K562 (cell line): ENCODE measurements around the gene CNRIP1. TPM values are rescaled to one million over a fixed set of nuclear protein-coding genes. Genes with fewer than 3 reads are reported as not detected.
A peak's percentile ranks its signal among the peaks of the same experiment; 100 is the strongest.

Source experiments
- ARID1B ChIP-seq: fragments of 450-650 bp; IDR thresholded peaks from 2 replicates; pipeline ENCODE4 v1.6.1; 2016; ENCODE audit warnings: antibody characterized with exemption, mild to moderate bottlenecking, inconsistent platforms
- CBX5 ChIP-seq: IDR thresholded peaks from 2 replicates; pipeline ENCODE4 v1.6.1; 2014; ENCODE audit warnings: low read depth, borderline replicate concordance
- CC2D1A ChIP-seq: fragments of 450-650 bp; IDR thresholded peaks from 2 replicates; pipeline ENCODE4 v1.6.1; 2017; ENCODE audit warnings: mild to moderate bottlenecking
- EHMT2 ChIP-seq: fragments of 450-650 bp; IDR thresholded peaks from 2 replicates; pipeline ENCODE4 v1.6.1; 2018; ENCODE audit warnings: antibody characterized with exemption
- FIP1L1 ChIP-seq: fragments of 200-400 bp; formaldehyde crosslinking; IDR thresholded peaks from 2 replicates; pipeline ENCODE4 v1.6.1; 2018; ENCODE audit warnings: mild to moderate bottlenecking, low read depth, low read length; ENCODE audit not compliant: poor library complexity, severe bottlenecking
- HCFC1 ChIP-seq: IDR thresholded peaks from 2 replicates; pipeline ENCODE4 v1.6.1; 2012; ENCODE audit warnings: low read depth, low read length, improper control_type of control experiment
- HIVEP1 ChIP-seq: fragments of 250-450 bp; sonication (Bioruptor Pico); IDR thresholded peaks from 2 replicates; pipeline ENCODE4 v1.4.0; 2020; ENCODE audit warnings: mild to moderate bottlenecking
- KLF13 ChIP-seq: fragments of 450-650 bp; IDR thresholded peaks from 2 replicates; pipeline ENCODE4 v1.6.1; 2016; ENCODE audit warnings: missing genetic modification characterization, low read depth, mild to moderate bottlenecking, missing compliant biosample characterization, moderate library complexity, borderline replicate concordance
- LCOR ChIP-seq: sonication (generic); formaldehyde crosslinking; IDR thresholded peaks from 2 replicates; pipeline ENCODE4 v1.8.0; 2022; ENCODE audit warnings: mild to moderate bottlenecking, missing genetic modification reagents
- MYC ChIP-seq, 2 experiments: fragments of 250-450 bp in 1 of 2; sonication (Bioruptor Pico) in 1 of 2; IDR thresholded peaks; 2 replicates each; pipeline versions ENCODE4 v1.5.1 to v1.6.1; 2012 to 2021; ENCODE audit warnings: low read depth in 2 of 2, borderline replicate concordance in 1 of 2, improper control_type of control experiment in 1 of 2, low read length in 1 of 2, mild to moderate bottlenecking in 1 of 2, moderate library complexity in 1 of 2
- TARDBP ChIP-seq: fragments of 450-650 bp; IDR thresholded peaks from 2 replicates; pipeline ENCODE4 v1.6.1; 2016
- TEAD1 ChIP-seq, 2 experiments: fragments of 450-650 bp in 1 of 2; sonication (generic) in 1 of 2; formaldehyde crosslinking; IDR thresholded peaks; 2 replicates each; pipeline versions ENCODE4 v1.4.0 to v1.8.0; 2020 to 2022; ENCODE audit warnings: mild to moderate bottlenecking in 2 of 2, missing genetic modification reagents in 1 of 2
- ZEB2 ChIP-seq: fragments of 450-650 bp; IDR thresholded peaks from 2 replicates; pipeline ENCODE4 v1.6.1; 2016
- ZNF583 ChIP-seq: fragments of 250-450 bp; sonication (Bioruptor Pico); IDR thresholded peaks from 2 replicates; pipeline ENCODE4 v1.4.0; 2020
- ZNF766 ChIP-seq: fragments of 200-800 bp; sonication (Bioruptor generic); conservative IDR thresholded peaks from 2 replicates; pipeline ENCODE4 v1.6.1; 2016; ENCODE audit warnings: missing genetic modification characterization, missing compliant biosample characterization
- ZNF77 ChIP-seq: fragments of 250-450 bp; sonication (Bioruptor Pico); IDR thresholded peaks from 2 replicates; pipeline ENCODE4 v1.5.0; 2020
- polyA plus RNA-seq, 8 experiments: library from polyadenylated mRNA; depleted of rRNA in 4 of 8; stranded (reverse) in 5 of 8; unstranded in 3 of 8; fragments of >200 nt; fragmentation: Nextera tagmentation in 2 of 8; fragmentation: Illumina TruSeq in 1 of 8; extraction: Ambion mirVana in 2 of 8; extraction: Trizol in 1 of 8; gene quantifications; 2 replicates each; pipeline versions ENCODE4 v1.2.1 to v1.2.3, GENCODE V29; 2011 to 2014; ENCODE audit warnings: inconsistent platforms in 1 of 8, missing spikeins in 1 of 8
- total RNA-seq, 7 experiments: library from RNA; depleted of rRNA in 6 of 7; stranded (reverse); fragments of >200 nt in 6 of 7; fragmentation: Illumina TruSeq in 2 of 7; extraction: Trizol in 2 of 7; gene quantifications; 2 replicates each; pipeline versions ENCODE4 v1.2.1 to v1.2.3, GENCODE V29; 2011 to 2021; ENCODE audit warnings: low replicate concordance in 1 of 7
- TF ChIP-seq, protein P1 (sequence below): fragments of 450-650 bp; conservative IDR thresholded peaks from 2 replicates; pipeline ENCODE4 v1.6.1; 2016; ENCODE audit warnings: missing genetic modification characterization, low read depth, mild to moderate bottlenecking, missing compliant biosample characterization, moderate library complexity
- TF ChIP-seq, protein P2 (sequence below): fragments of 450-650 bp; IDR thresholded peaks from 2 replicates; pipeline ENCODE4 v1.6.1; 2018; ENCODE audit not compliant: partially characterized antibody
- TF ChIP-seq, protein P3 (sequence below): sonication (generic); formaldehyde crosslinking; IDR thresholded peaks from 2 replicates; pipeline ENCODE4 v1.8.0; 2022; ENCODE audit warnings: missing genetic modification reagents, mild to moderate bottlenecking, moderate library complexity, borderline replicate concordance

The CNRIP1 gene
- total and polyA plus RNA-seq, 9 of the 15 experiments (the other 6 are each of a cell fraction or from before 2014, with no cell fraction given): 0.59 to 2.1 (median 1.5) TPM

DNA sequence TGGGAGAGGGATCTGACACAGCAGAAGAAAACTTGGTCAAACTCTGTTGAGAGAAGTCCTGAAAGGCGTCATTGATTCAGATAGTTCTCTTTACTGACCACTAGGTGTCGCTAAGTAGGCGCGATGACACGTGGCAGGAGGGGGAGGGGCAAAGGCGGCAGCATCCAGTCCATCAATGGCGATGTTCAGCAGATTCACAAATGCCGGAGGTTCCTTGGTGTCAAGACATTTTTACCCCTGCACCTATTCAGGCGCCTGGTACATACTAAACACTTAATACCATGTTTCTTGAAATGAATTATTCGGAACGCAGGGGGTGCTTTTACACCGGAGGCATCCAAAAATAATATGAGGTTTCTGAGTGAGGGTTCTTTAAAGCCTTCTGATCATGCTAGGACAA is 42.3 kb upstream of the CNRIP1 start (continued):
- TF ChIP-seq, protein P1, sequence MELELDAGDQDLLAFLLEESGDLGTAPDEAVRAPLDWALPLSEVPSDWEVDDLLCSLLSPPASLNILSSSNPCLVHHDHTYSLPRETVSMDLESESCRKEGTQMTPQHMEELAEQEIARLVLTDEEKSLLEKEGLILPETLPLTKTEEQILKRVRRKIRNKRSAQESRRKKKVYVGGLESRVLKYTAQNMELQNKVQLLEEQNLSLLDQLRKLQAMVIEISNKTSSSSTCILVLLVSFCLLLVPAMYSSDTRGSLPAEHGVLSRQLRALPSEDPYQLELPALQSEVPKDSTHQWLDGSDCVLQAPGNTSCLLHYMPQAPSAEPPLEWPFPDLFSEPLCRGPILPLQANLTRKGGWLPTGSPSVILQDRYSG (tag): 0 out of 2 replicates have a peak, but pooled peaks have one; percentile 45
- TF ChIP-seq HCFC1 (peak; percentile 47), LCOR (CRISPR knock-in tag) (peak; percentile 70; the same call in 1 of the 2 replicates), TARDBP (no peak), CC2D1A (peak; percentile 87), HIVEP1 (CRISPR knock-in tag) (0 out of 2 replicates have a peak, but pooled peaks have one; percentile 13), KLF13 (tag) (peak; percentile 62; the same call in 1 of the 2 replicates), ARID1B (peak; percentile 26; the same call in 1 of the 2 replicates), TEAD1 (CRISPR knock-in tag; IDR thresholded peaks at IDR 0.05) (peak in 1 of 2 experiments; percentile 38; a peak in 1 of 4 replicates), EHMT2 (peak; percentile 55; the same call in 1 of the 2 replicates), CBX5 (no peak), ZNF583 (CRISPR knock-in tag) (0 out of 2 replicates have a peak, but pooled peaks have one; percentile 18), MYC (IDR thresholded peaks at IDR 0.05; ENCODE audit: low read depth, low read length) (peak; percentile 96), MYC (CRISPR knock-in tag; IDR thresholded peaks at IDR 0.05; ENCODE audit: borderline replicate concordance, low read depth) (no peak), ZNF77 (no peak), ZEB2 (peak; percentile 58; the same call in 1 of the 2 replicates), ZNF766 (CRISPR knock-in tag) (peak; percentile 57; the same call in 1 of the 2 replicates), FIP1L1 (no peak)
- TF ChIP-seq, protein P2, sequence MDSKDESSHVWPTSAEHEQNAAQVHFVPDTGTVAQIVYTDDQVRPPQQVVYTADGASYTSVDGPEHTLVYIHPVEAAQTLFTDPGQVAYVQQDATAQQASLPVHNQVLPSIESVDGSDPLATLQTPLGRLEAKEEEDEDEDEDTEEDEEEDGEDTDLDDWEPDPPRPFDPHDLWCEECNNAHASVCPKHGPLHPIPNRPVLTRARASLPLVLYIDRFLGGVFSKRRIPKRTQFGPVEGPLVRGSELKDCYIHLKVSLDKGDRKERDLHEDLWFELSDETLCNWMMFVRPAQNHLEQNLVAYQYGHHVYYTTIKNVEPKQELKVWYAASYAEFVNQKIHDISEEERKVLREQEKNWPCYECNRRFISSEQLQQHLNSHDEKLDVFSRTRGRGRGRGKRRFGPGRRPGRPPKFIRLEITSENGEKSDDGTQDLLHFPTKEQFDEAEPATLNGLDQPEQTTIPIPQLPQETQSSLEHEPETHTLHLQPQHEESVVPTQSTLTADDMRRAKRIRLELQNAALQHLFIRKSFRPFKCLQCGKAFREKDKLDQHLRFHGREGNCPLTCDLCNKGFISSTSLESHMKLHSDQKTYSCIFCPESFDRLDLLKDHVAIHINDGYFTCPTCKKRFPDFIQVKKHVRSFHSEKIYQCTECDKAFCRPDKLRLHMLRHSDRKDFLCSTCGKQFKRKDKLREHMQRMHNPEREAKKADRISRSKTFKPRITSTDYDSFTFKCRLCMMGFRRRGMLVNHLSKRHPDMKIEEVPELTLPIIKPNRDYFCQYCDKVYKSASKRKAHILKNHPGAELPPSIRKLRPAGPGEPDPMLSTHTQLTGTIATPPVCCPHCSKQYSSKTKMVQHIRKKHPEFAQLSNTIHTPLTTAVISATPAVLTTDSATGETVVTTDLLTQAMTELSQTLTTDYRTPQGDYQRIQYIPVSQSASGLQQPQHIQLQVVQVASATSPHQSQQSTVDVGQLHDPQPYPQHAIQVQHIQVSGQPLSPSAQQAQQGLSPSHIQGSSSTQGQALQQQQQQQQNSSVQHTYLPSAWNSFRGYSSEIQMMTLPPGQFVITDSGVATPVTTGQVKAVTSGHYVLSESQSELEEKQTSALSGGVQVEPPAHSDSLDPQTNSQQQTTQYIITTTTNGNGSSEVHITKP: no peak
- TF ChIP-seq, protein P3, sequence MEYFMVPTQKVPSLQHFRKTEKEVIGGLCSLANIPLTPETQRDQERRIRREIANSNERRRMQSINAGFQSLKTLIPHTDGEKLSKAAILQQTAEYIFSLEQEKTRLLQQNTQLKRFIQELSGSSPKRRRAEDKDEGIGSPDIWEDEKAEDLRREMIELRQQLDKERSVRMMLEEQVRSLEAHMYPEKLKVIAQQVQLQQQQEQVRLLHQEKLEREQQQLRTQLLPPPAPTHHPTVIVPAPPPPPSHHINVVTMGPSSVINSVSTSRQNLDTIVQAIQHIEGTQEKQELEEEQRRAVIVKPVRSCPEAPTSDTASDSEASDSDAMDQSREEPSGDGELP: peak; percentile 23; the same call in 1 of the 2 replicates
